Neural progenitor cell (in vitro differentiated cells): Measurements from ENCODE around the gene KCNN2.

Experiments used
- CTCF ChIP-seq: fragments of 200-600 bp; sonication (generic); IDR thresholded peaks from 2 replicates; pipeline ENCODE4 v1.5.1; 2017; ENCODE audit warnings: antibody characterized with exemption, mild to moderate bottlenecking
- EZH2 ChIP-seq: fragments of 200-600 bp; sonication (generic); IDR thresholded peaks from 2 replicates; pipeline ENCODE4 v1.6.1; 2017; ENCODE audit warnings: antibody characterized with exemption, mild to moderate bottlenecking, moderate library complexity

GRCh38 chr5:114435220-114435481 is 73.3 kb downstream of the KCNN2 start:
- no peak for TF ChIP-seq CTCF
- no peak for TF ChIP-seq EZH2
